Pancreas (tissue), 10 donors: Measurements from ENCODE around the gene C22orf31. TPM values are rescaled to one million over a fixed set of nuclear protein-coding genes. Genes with fewer than 3 reads are reported as not detected.

ENCODE experiments used
- ATAC-seq, 4 donors: fragments of 200-7000 bp; cut with Tn5 transposase; one replicate each; pipeline versions ENCODE4 v1.8.0 to v1.9.1; 2020; ENCODE audit warnings: mild to moderate bottlenecking in 4 of 4, moderate library complexity in 4 of 4
- DNase-seq, 6 donors: peaks; one replicate each; pipeline ENCODE4 v3.0.0-alpha.2; 2020
- FAIRE-seq: peaks from 2 replicates; lab custom pipeline; 2012; peaks lifted over from hg19 to GRCh38; lab: Jason Lieb, UNC
- H3K27ac ChIP-seq, 4 donors: fragments of 200-600 bp; sonication (generic); 1 replicate in 3 of 4; 2 replicates in 1 of 4; pipeline versions ENCODE4 v1.5.0 to v1.8.0; 2020
- H3K27me3 ChIP-seq, 4 donors: fragments of 200-600 bp; one replicate each; pipeline ENCODE4 v1.8.0; 2021
- H3K36me3 ChIP-seq, 3 donors: fragments of 200-600 bp; sonication (generic) in 1 of 3; one replicate each; pipeline versions ENCODE4 v1.5.0 to v1.8.0; 2020 to 2021
- H3K4me1 ChIP-seq, 3 donors: fragments of 200-600 bp; one replicate each; pipeline ENCODE4 v1.8.0; 2021
- H3K4me3 ChIP-seq, 4 donors: fragments of 200-600 bp; sonication (generic) in 2 of 4; one replicate each; pipeline versions ENCODE4 v1.5.0 to v1.8.0; 2020 to 2021
- H3K9me3 ChIP-seq, 4 donors: fragments of 200-600 bp; one replicate each; pipeline ENCODE4 v1.8.0; 2021
- CTCF ChIP-seq, 4 donors: fragments of 200-600 bp; sonication (generic) in 3 of 4; IDR thresholded peaks; one replicate each; pipeline versions ENCODE4 v1.5.0 to v1.8.0; 2021; ENCODE audit warnings: antibody characterized with exemption in 4 of 4
- WGBS, 2 donors: extraction: QIAGEN DNeasy Blood & Tissue Kit; methylation state at CpG; one replicate each; pipeline ENCODE4 v1.1.7; 2013; 5-methylcytosine and 5-hydroxymethylcytosine counted together
- intact Hi-C, 3 donors: fragments of 100-400 bp; cut with DNase I; formaldehyde crosslinking; loops; one replicate each; pipeline versions ENCODE4 v1.11.1 to v1.14.2; 2022
- polyA plus RNA-seq, 2 donors: library from polyadenylated mRNA; stranded (reverse); fragments of 200-250 nt; gene quantifications; one replicate each; pipeline ENCODE4 v1.2.3, GENCODE V29; 2013
- total RNA-seq, 6 donors: library from RNA; stranded (reverse); fragmentation: NEBNext Ultra II Directional in 4 of 6; extraction: Animal tissue kit (Norgen Biotek cat#: 25700) in 4 of 6; gene quantifications; one replicate each; pipeline versions ENCODE4 v1.2.1 to v1.2.4, GENCODE V29; 2021 to 2023
- donor health status: healthy with polysubstance abuse.
- donor health status: DM: no; HTN: no; CAD: no; lungs with moderate emphysema.
- donor health status: DM: no; HTN: no; CAD: no.
- donor health status: control.
- donor health status: control.
- donor health status: Bipolar disorder and iron deficiency.
- donor health status: DM: yes; HTN: yes; CAD: no.
- donor health status: DM: no; HTN: no; CAD: no.
- donor health status: DM: no; HTN: no; CAD: no.
- donor health status: DM: yes; HTN: yes; CAD: no.

Gene C22orf31
- total and polyA plus RNA-seq, 8 donors = 0.16 TPM; not detected in 7

- Histone ChIP-seq H3K27me3 (no peaks in the 10 kb centered on the region), H3K4me1 (no peaks in the 10 kb centered on the region), H3K9me3 (no peaks in the 10 kb centered on the region), H3K27ac (no peak overlapping the region), H3K36me3 (no peaks in the 10 kb centered on the region), H3K4me3 (no peak overlapping the region)
- no peak for TF ChIP-seq CTCF (IDR thresholded peaks at IDR 0.05)
- DNase-seq (no peak), FAIRE-seq (no peak), ATAC-seq (no peak)
- intact Hi-C loops = no loop called here
- 50 to 60% methylated on average over 2 of the region's 2 CpGs for WGBS, 2 donors
Observed at GRCh38 chr22:29105468-29105867, 43.8 kb upstream of the C22orf31 start.

- 83 to 96% methylated on average over 1 of the region's 1 CpG for WGBS, 2 donors
- ATAC-seq (no peak), FAIRE-seq (no peak), DNase-seq (no peak)
- Histone ChIP-seq H3K9me3 (no peaks in the 10 kb centered on the region), H3K36me3 (no peaks in the 10 kb centered on the region), H3K27me3 (no peaks in the 10 kb centered on the region), H3K4me1 (no peaks in the 10 kb centered on the region), H3K4me3 (no peak overlapping the region), H3K27ac (no peak overlapping the region)
- no peak for TF ChIP-seq CTCF (IDR thresholded peaks at IDR 0.05)
- intact Hi-C loops = no loop called here
Observed at GRCh38 chr22:29103121-29103520, 41.5 kb upstream of the C22orf31 start.

GRCh38 chr22:29102300-29102699 lies 40.7 kb upstream of the C22orf31 start:
- no peak for ATAC-seq
- Histone ChIP-seq H3K4me1 (peaks cover 0 to 2% (median 1%) of the 10 kb centered on the region in 3 donors), H3K4me3 (no peak overlapping the region), H3K27ac (no peak overlapping the region), H3K36me3 (no peaks in the 10 kb centered on the region), H3K9me3 (no peaks in the 10 kb centered on the region), H3K27me3 (no peaks in the 10 kb centered on the region)
- intact Hi-C loops = no loop called here
- no peak for DNase-seq
- FAIRE-seq = no peak
- 89 to 94% methylated on average over 2 of the region's 2 CpGs for WGBS, 2 donors
- TF ChIP-seq CTCF (IDR thresholded peaks at IDR 0.05) = no peak

GRCh38 chr22:29098296-29098695 lies 36.7 kb upstream of the C22orf31 start:
- ATAC-seq = no peak
- Histone ChIP-seq H3K9me3 (no peaks in the 10 kb centered on the region), H3K27me3 (no peaks in the 10 kb centered on the region), H3K4me1 (peaks cover 0 to 10% (median 5%) of the 10 kb centered on the region in 3 donors), H3K4me3 (no peak overlapping the region), H3K27ac (no peak overlapping the region), H3K36me3 (no peaks in the 10 kb centered on the region)
- intact Hi-C loops = no loop called here
- WGBS, 2 donors = 94% methylated on average over 2 of the region's 2 CpGs
- no peak for DNase-seq
- no peak for FAIRE-seq
- TF ChIP-seq CTCF (IDR thresholded peaks at IDR 0.05) = no peak

GRCh38 chr22:29096736-29097669 lies 35.4 kb upstream of the C22orf31 start:
- TF ChIP-seq CTCF (IDR thresholded peaks at IDR 0.05) = no peak
- DNase-seq = peak in 1 of 6 donors; percentile 34
- no peak for FAIRE-seq
- no peaks in the 10 kb centered on the region for H3K27me3 ChIP-seq
- H3K9me3 ChIP-seq = no peaks in the 10 kb centered on the region
- peak overlapping the region in 3 of 4 donors; percentile 2 to 59 (median 27) for H3K27ac ChIP-seq
- WGBS, 2 donors = 56 to 58% methylated on average over 13 of the region's 13 CpGs
- intact Hi-C loops = no loop called here
- ATAC-seq = peak in 3 of 4 donors; percentile 54 to 85 (median 78)
- peaks cover 0 to 10% (median 5%) of the 10 kb centered on the region in 3 donors for H3K4me1 ChIP-seq
- H3K4me3 ChIP-seq = no peak overlapping the region
- no peaks in the 10 kb centered on the region for H3K36me3 ChIP-seq
